ENCODE results near the gene KMT5C. TPM values are rescaled to one million over a fixed set of nuclear protein-coding genes. Genes with fewer than 3 reads are reported as not detected.
A peak's percentile ranks its signal among the peaks of the same experiment; 100 is the strongest.

The KMT5C gene
- 10 to 100 TPM; 27.8 to 80.8 (median 31.3) TPM for total RNA-seq

DNA sequence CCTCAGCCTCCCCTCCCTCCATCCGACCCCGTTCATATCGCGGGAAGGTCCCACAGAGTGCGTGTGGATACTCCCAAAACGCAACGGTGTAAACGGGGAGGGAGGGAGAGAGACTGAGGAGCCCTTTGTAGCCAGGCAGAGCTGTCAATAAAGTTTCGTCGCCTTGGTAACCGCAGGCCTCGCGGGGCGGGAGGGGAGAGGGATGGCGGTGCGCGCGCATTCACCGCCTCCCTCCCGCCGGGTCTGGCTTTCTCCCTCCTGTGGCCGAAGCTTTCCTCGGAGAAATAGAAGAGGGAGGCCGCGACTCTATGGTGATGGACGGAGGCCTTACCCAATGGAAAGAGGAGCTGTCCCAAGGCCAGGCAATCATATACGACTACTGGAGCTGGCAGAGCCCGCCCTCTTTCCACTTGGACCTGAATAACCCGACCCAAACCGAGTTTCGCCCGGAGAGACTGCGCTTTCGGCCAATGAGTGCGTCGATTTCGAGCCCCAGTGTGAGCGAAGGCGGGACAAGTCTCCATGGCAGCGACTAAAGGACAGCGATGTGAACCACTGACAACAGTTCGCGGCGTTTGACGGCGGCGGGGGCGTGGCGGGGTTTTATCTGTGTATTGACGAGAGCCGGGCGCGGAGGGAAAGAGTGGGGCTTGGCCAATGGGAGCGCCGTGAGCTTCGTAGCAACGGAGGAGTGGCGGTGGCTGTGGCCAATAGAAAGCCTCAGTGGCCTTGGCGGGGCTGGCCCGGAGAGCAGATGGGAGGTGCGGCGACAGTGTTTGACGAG lies at the start of gene KMT5C:
TSS of gene KMT5C (plus strand) at position 772 of the 784 bp plus-strand sequence. CDS start 2,061 bp downstream, outside the sequence.
- TF ChIP-seq EP300 (IDR thresholded peaks at IDR 0.05; ENCODE audit: low read depth) (no peak), POLR2A (IDR thresholded peaks at IDR 0.05) (peak; percentile 97), POLR2AphosphoS5 (IDR thresholded peaks at IDR 0.05) (peak; percentile 5 to 65 (median 11)), CTCF (IDR thresholded peaks at IDR 0.05) (peak; percentile 29 to 70 (median 38))
- no peaks in the 10 kb centered on the region for H3K9me3 ChIP-seq
- DNase-seq: peak; percentile 100
- H3K27ac ChIP-seq: peak within 1 kb of the TSS; percentile 94 to 99 (median 98)
- H3K4me1 ChIP-seq: peaks cover 6 to 34% (median 23%) of the 10 kb centered on the region in 4 donors
- H3K4me3 ChIP-seq: peak within 1 kb of the TSS; percentile 46 to 96 (median 81)
- WGBS, 2 donors (ENCODE audit: low coverage in 1 of 2): 0% methylated on average over 10 to 63 of the region's 63 CpGs
- in situ Hi-C loops (cut with MboI; ENCODE audit: low pct_ligation_motif_present in 1 of 4, low pct_unique_long_range_greater_than_20kb in 1 of 4, low sequenced_read_pairs in 3 of 4): no loop called here
- no peaks in the 10 kb centered on the region for H3K27me3 ChIP-seq
- no peaks in the 10 kb centered on the region for H3K36me3 ChIP-seq
- intact Hi-C loops (cut with DNase I; ENCODE audit: low total_unique reads): no loop called here

- H3K27me3 ChIP-seq: no peaks in the 10 kb centered on the region
- peaks cover 4 to 9% (median 9%) of the 10 kb centered on the region in 4 donors for H3K4me1 ChIP-seq
- in situ Hi-C loops (cut with MboI; ENCODE audit: low pct_ligation_motif_present in 1 of 4, low pct_unique_long_range_greater_than_20kb in 1 of 4, low sequenced_read_pairs in 3 of 4): loop anchor here (10.0 to 25.0 kb wide), 3 partner anchors 90 to 118 kb away; partner anchors contain the start of genes UBE2S (in 2 of the 4), RPL28 (in 1 of the 4), TMEM190 (in 1 of the 4) and TMEM238 (in 1 of the 4)
- no peaks in the 10 kb centered on the region for H3K36me3 ChIP-seq
- H3K27ac ChIP-seq: no peak overlapping the region
- WGBS, 2 donors (ENCODE audit: low coverage in 1 of 2): 60 to 66% methylated on average over 3 to 10 of the region's 10 CpGs
- H3K4me3 ChIP-seq: no peak overlapping the region
- no peaks in the 10 kb centered on the region for H3K9me3 ChIP-seq
- DNase-seq: no peak
- intact Hi-C loops (cut with DNase I; ENCODE audit: low total_unique reads): no loop called here
- no peak for TF ChIP-seq EP300 (IDR thresholded peaks at IDR 0.05; ENCODE audit: low read depth)
- TF ChIP-seq POLR2A (IDR thresholded peaks at IDR 0.05): no peak
- no peak for TF ChIP-seq CTCF (IDR thresholded peaks at IDR 0.05)
- TF ChIP-seq POLR2AphosphoS5 (IDR thresholded peaks at IDR 0.05): no peak
Measured at GRCh38 chr19:55297267-55297666, 42.4 kb upstream of the KMT5C start.

GRCh38 chr19:55299991-55300390 lies 39.7 kb upstream of the KMT5C start:
- no peaks in the 10 kb centered on the region for H3K36me3 ChIP-seq
- no peak overlapping the region for H3K4me3 ChIP-seq
- H3K27me3 ChIP-seq: no peaks in the 10 kb centered on the region
- 86% methylated on average over 9 of the region's 10 CpGs; no CpG with 5 or more reads in 1 of the 2 donors for WGBS, 2 donors (ENCODE audit: low coverage in 1 of 2)
- H3K4me1 ChIP-seq: peaks cover 4 to 10% (median 9%) of the 10 kb centered on the region in 4 donors
- no peaks in the 10 kb centered on the region for H3K9me3 ChIP-seq
- intact Hi-C loops (cut with DNase I; ENCODE audit: low total_unique reads) (loop anchor here (5.0 kb wide), 1 partner anchor 82 kb away; the partner anchor contains the start of gene TMEM238), in situ Hi-C loops (cut with MboI; ENCODE audit: low pct_ligation_motif_present in 1 of 4, low pct_unique_long_range_greater_than_20kb in 1 of 4, low sequenced_read_pairs in 3 of 4) (loop anchor here (10.0 to 25.0 kb wide), 3 partner anchors 87 to 115 kb away; partner anchors contain the start of genes UBE2S (in 2 of the 4), RPL28 (in 1 of the 4), TMEM190 (in 1 of the 4) and TMEM238 (in 1 of the 4))
- TF ChIP-seq EP300 (IDR thresholded peaks at IDR 0.05; ENCODE audit: low read depth) (no peak), POLR2A (IDR thresholded peaks at IDR 0.05) (no peak), CTCF (IDR thresholded peaks at IDR 0.05) (no peak), POLR2AphosphoS5 (IDR thresholded peaks at IDR 0.05) (no peak)
- no peak for DNase-seq
- H3K27ac ChIP-seq: no peak overlapping the region

DNA sequence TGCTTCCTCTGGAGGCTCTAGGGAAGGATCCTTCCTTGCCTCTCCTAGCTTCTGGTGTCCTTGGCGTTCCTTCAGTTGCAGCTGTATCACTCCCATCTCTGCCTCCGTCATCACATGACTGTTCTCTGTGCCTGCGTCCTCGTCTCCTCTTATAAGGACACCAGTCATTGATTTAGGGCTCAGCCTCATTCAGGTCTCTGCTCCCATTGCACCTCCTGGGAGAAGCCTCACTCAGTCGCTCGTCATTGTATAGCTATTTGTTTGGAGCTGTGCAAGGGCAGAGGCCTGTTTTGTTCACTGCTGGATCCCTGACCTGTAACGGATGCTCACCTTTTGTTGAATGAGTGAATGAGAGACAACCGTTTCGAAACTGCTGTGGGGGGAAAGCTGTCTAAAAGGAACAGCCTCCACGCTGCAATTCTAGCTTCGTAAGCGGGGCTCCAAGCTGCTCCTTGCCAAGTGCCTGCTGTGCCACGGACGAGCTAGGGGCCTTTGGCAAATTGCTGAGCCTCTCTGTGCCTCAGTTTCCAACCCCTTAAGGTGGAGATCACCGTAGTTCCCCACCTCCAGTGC lies 38.7 kb upstream of the KMT5C start:
- H3K4me1 ChIP-seq: peaks cover 4 to 10% (median 9%) of the 10 kb centered on the region in 4 donors
- TF ChIP-seq EP300 (IDR thresholded peaks at IDR 0.05; ENCODE audit: low read depth) (no peak), POLR2A (IDR thresholded peaks at IDR 0.05) (no peak), POLR2AphosphoS5 (IDR thresholded peaks at IDR 0.05) (no peak), CTCF (IDR thresholded peaks at IDR 0.05) (no peak)
- H3K36me3 ChIP-seq: no peaks in the 10 kb centered on the region
- H3K27me3 ChIP-seq: no peaks in the 10 kb centered on the region
- 69 to 76% methylated on average over 3 to 15 of the region's 15 CpGs for WGBS, 2 donors (ENCODE audit: low coverage in 1 of 2)
- in situ Hi-C loops (cut with MboI; ENCODE audit: low pct_ligation_motif_present in 1 of 4, low pct_unique_long_range_greater_than_20kb in 1 of 4, low sequenced_read_pairs in 3 of 4): no loop called here
- no peak overlapping the region for H3K4me3 ChIP-seq
- intact Hi-C loops (cut with DNase I; ENCODE audit: low total_unique reads): loop anchor here (5.0 kb wide), 1 partner anchor 81 kb away; the partner anchor contains the start of gene TMEM238
- DNase-seq: no peak
- no peaks in the 10 kb centered on the region for H3K9me3 ChIP-seq
- no peak overlapping the region for H3K27ac ChIP-seq
